ENCODE data around the gene ZNF335. TPM values are rescaled to one million over a fixed set of nuclear protein-coding genes. Genes with fewer than 3 reads are reported as not detected.

ZNF335 gene
- total and polyA plus RNA-seq, 2 experiments from 2014 or later = 6.9 to 10.8 TPM

GRCh38 chr20:45921337-45922189, 50.4 kb downstream of the ZNF335 start:
- Histone ChIP-seq H4K20me1 (ENCODE audit: insufficient read depth) (no peaks in the 10 kb centered on the region), H3K9me3 (ENCODE audit: low read depth) (no peaks in the 10 kb centered on the region), H3K4me1 (ENCODE audit: insufficient read depth) (peaks cover 6% of the 10 kb centered on the region), H3K27ac (no peak overlapping the region), H3K4me3 (no peak overlapping the region), H3K9ac (no peak overlapping the region), H2AFZ (no peak overlapping the region), H3K9me2 (ENCODE audit: insufficient read depth) (no peaks in the 10 kb centered on the region), H3K79me2 (ENCODE audit: insufficient read depth) (no peaks in the 10 kb centered on the region), H3F3A (ENCODE audit: insufficient read depth) (peaks cover 5% of the 10 kb centered on the region; the same call in 1 of the 2 replicates), H3K4me2 (ENCODE audit: unreplicated experiment) (no peak overlapping the region), H3K36me3 (ENCODE audit: low read depth) (no peaks in the 10 kb centered on the region), H3K27me3 (replicated peaks; ENCODE audit: insufficient read depth) (no peaks in the 10 kb centered on the region)
- no peak for DNase-seq
- WGBS, 2 experiments (ENCODE audit: low coverage in 1 of 2, low lambda C conversion rate in 2 of 2, missing lambda C conversion rate in 2 of 2) = 81% methylated on average over 11 of the region's 11 CpGs
- no peak for TF ChIP-seq EZH2phosphoT487 (IDR thresholded peaks at IDR 0.05; ENCODE audit: insufficient read depth, low read depth)
- in situ Hi-C loops (cut with MboI) = no loop called here

- no peak overlapping the region for H3K27ac ChIP-seq
- H3K79me2 ChIP-seq (ENCODE audit: insufficient read depth) = no peaks in the 10 kb centered on the region
- no peak overlapping the region for H3K4me2 ChIP-seq (ENCODE audit: unreplicated experiment)
- H3K4me3 ChIP-seq = no peak overlapping the region
- no peak overlapping the region for H3K9ac ChIP-seq
- no peaks in the 10 kb centered on the region for H3K9me2 ChIP-seq (ENCODE audit: insufficient read depth)
- 86 to 88% methylated on average over 9 of the region's 9 CpGs for WGBS, 2 experiments (ENCODE audit: low coverage in 1 of 2, low lambda C conversion rate in 2 of 2, missing lambda C conversion rate in 2 of 2)
- peaks cover 5% of the 10 kb centered on the region; the same call in 1 of the 2 replicates for H3F3A ChIP-seq (ENCODE audit: insufficient read depth)
- H3K36me3 ChIP-seq (ENCODE audit: low read depth) = no peaks in the 10 kb centered on the region
- H4K20me1 ChIP-seq (ENCODE audit: insufficient read depth) = no peaks in the 10 kb centered on the region
- peaks cover 6% of the 10 kb centered on the region for H3K4me1 ChIP-seq (ENCODE audit: insufficient read depth)
- no peak for TF ChIP-seq EZH2 (IDR thresholded peaks at IDR 0.05; ENCODE audit: insufficient read depth, poor library complexity, severe bottlenecking)
- no peak for TF ChIP-seq EZH2phosphoT487 (IDR thresholded peaks at IDR 0.05; ENCODE audit: insufficient read depth, low read depth)
- H3K27me3 ChIP-seq (replicated peaks; ENCODE audit: insufficient read depth) = no peaks in the 10 kb centered on the region
- no peak for DNase-seq
- no peaks in the 10 kb centered on the region for H3K9me3 ChIP-seq (ENCODE audit: low read depth)
- in situ Hi-C loops (cut with MboI) = no loop called here
- no peak overlapping the region for H2AFZ ChIP-seq
Measured at GRCh38 chr20:45920462-45921336, 51.3 kb downstream of the ZNF335 start.

- Histone ChIP-seq H3K4me2 (ENCODE audit: unreplicated experiment) (no peak overlapping the region), H3K9ac (no peak overlapping the region), H3K79me2 (ENCODE audit: insufficient read depth) (no peaks in the 10 kb centered on the region), H3K4me3 (no peak overlapping the region), H3K36me3 (ENCODE audit: low read depth) (no peaks in the 10 kb centered on the region), H3K27ac (no peak overlapping the region), H3K4me1 (ENCODE audit: insufficient read depth) (peaks cover 6% of the 10 kb centered on the region), H3F3A (ENCODE audit: insufficient read depth) (peaks cover 5% of the 10 kb centered on the region; the same call in 1 of the 2 replicates), H4K20me1 (ENCODE audit: insufficient read depth) (no peaks in the 10 kb centered on the region), H2AFZ (no peak overlapping the region), H3K27me3 (replicated peaks; ENCODE audit: insufficient read depth) (no peaks in the 10 kb centered on the region), H3K9me3 (ENCODE audit: low read depth) (no peaks in the 10 kb centered on the region), H3K9me2 (ENCODE audit: insufficient read depth) (no peaks in the 10 kb centered on the region)
- in situ Hi-C loops (cut with MboI) = no loop called here
- no peak for DNase-seq
- whole genome bisulfite sequencing, 2 experiments (ENCODE audit: low coverage in 1 of 2, low lambda C conversion rate in 2 of 2, missing lambda C conversion rate in 2 of 2) = 66 to 71% methylated on average over 11 of the region's 11 CpGs
- TF ChIP-seq EZH2 (IDR thresholded peaks at IDR 0.05; ENCODE audit: insufficient read depth, poor library complexity, severe bottlenecking) = no peak
Measured at GRCh38 chr20:45919542-45920399, 52.2 kb downstream of the ZNF335 start.
